Heart left ventricle (tissue), 16 donors: Measurements from ENCODE around the gene RAB11FIP4. TPM values are rescaled to one million over a fixed set of nuclear protein-coding genes. Genes with fewer than 3 reads are reported as not detected.

Experiments
- ATAC-seq, 4 donors: fragments of 200-7000 bp; cut with Tn5 transposase; one replicate each; pipeline ENCODE4 v1.9.1; 2020 to 2022; ENCODE audit warnings: moderate library complexity in 4 of 4, mild to moderate bottlenecking in 3 of 4, moderate number of reproducible peaks in 1 of 4
- DNase-seq, 5 donors: peaks; one replicate each; pipeline ENCODE4 v3.0.0-alpha.2; 2020
- H3K27ac ChIP-seq, 12 donors: fragments of 200-600 bp; sonication (generic) in 4 of 12; one replicate each; pipeline versions ENCODE4 v1.5.0 to v1.8.0; 2016 to 2022; ENCODE audit warnings: mild to moderate bottlenecking in 2 of 12
- H3K27me3 ChIP-seq, 9 donors: fragments of 200-600 bp; sonication (generic) in 2 of 9; one replicate each; pipeline versions ENCODE4 v1.5.1 to v1.8.0; 2016 to 2022; ENCODE audit warnings: mild to moderate bottlenecking in 3 of 9
- H3K36me3 ChIP-seq, 9 donors: fragments of 200-600 bp; sonication (generic) in 2 of 9; one replicate each; pipeline versions ENCODE4 v1.5.0 to v1.8.0; 2018 to 2022; ENCODE audit warnings: mild to moderate bottlenecking in 2 of 9
- H3K4me1 ChIP-seq, 12 donors: fragments of 200-600 bp; sonication (generic) in 4 of 12; one replicate each; pipeline versions ENCODE4 v1.5.0 to v1.8.0; 2016 to 2022; ENCODE audit warnings: mild to moderate bottlenecking in 3 of 12
- H3K4me3 ChIP-seq, 12 donors: fragments of 200-600 bp; sonication (generic) in 4 of 12; one replicate each; pipeline versions ENCODE4 v1.5.0 to v1.8.0; 2017 to 2022; ENCODE audit warnings: mild to moderate bottlenecking in 9 of 12, moderate library complexity in 4 of 12
- H3K9me3 ChIP-seq, 12 donors: fragments of 200-600 bp; sonication (generic) in 4 of 12; one replicate each; pipeline versions ENCODE4 v1.5.0 to v1.8.0; 2016 to 2022; ENCODE audit warnings: mild to moderate bottlenecking in 1 of 12
- POLR2A ChIP-seq, 2 donors: fragments of 450-650 bp; IDR thresholded peaks; one replicate each; pipeline ENCODE4 v1.6.1; 2017; ENCODE audit warnings: antibody characterized with exemption in 2 of 2, mild to moderate bottlenecking in 2 of 2, moderate library complexity in 2 of 2
- WGBS, 4 donors: extraction: QIAGEN DNeasy Blood & Tissue Kit in 2 of 4; methylation state at CpG; one replicate each; pipeline versions ENCODE4 v1.1.5 to v1.1.7; 2013 to 2018; 5-methylcytosine and 5-hydroxymethylcytosine counted together
- intact Hi-C, 10 donors: fragments of 100-400 bp; cut with DNase I; formaldehyde crosslinking; loops; one replicate each; pipeline versions ENCODE4 v1.11.1 to v1.14.2; 2022
- polyA plus RNA-seq, 2 donors: library from polyadenylated mRNA; stranded (reverse); fragments of 200-250 nt; gene quantifications; one replicate each; pipeline ENCODE4 v1.2.3, GENCODE V29; 2013
- total RNA-seq, 9 donors: library from RNA; depleted of rRNA in 2 of 9; stranded (reverse); fragments of >200 nt in 2 of 9; fragmentation: NEBNext Ultra II Directional in 3 of 9; extraction: Animal tissue kit (Norgen Biotek cat#: 25700) in 3 of 9; gene quantifications; one replicate each; pipeline versions ENCODE4 v1.1.0 to v1.2.4, GENCODE V29; 2016 to 2023
- TF ChIP-seq, protein P1 (sequence below), 12 donors: fragments of 200-600 bp; sonication (generic) in 4 of 12; IDR thresholded peaks; one replicate each; pipeline versions ENCODE4 v1.5.0 to v1.8.0; 2018 to 2022; ENCODE audit warnings: antibody characterized with exemption in 12 of 12, mild to moderate bottlenecking in 5 of 12
- donor health status: ischemic (EF 13 %, LVEDD 7.1; RV severe dilation, severe dysfunction).
- donor health status: healthy with polysubstance abuse.
- donor health status: DM: no; HTN: yes; CAD: no.
- donor health status: DM: no; HTN: no; CAD: no.
- donor health status: ischemic (EF 25% LVEDD 6.9; RV normal size, moderate dysfunction).
- donor health status: ischemic (EF 25% LVEDD 5.7; RV mildly dilated, moderate dysfunction).
- donor health status: healthy.
- donor health status: DM: yes; HTN: yes; CAD: no.
- donor health status: ischemic (EF 35%, LVEDD 5.7; RV mildly dilated, moderate dysfunction).
- donor health status: nonischemic (EF 11% LVEDD 7.7; RV severe dilation, severe dysfunction).
- donor health status: DM: yes; HTN: yes; CAD: no.
- donor health status: PGD.
- donor health status: ischemic (EF 29% LVEDD 5.4; RV normal size, mild dysfunction).
- donor health status: nonischemic (EF 23%, LVEDD 6.1; RV moderate dilation, normal function).

Gene RAB11FIP4
- total and polyA plus RNA-seq, 11 donors = 1.5 to 13.7 (median 8.3) TPM

DNA sequence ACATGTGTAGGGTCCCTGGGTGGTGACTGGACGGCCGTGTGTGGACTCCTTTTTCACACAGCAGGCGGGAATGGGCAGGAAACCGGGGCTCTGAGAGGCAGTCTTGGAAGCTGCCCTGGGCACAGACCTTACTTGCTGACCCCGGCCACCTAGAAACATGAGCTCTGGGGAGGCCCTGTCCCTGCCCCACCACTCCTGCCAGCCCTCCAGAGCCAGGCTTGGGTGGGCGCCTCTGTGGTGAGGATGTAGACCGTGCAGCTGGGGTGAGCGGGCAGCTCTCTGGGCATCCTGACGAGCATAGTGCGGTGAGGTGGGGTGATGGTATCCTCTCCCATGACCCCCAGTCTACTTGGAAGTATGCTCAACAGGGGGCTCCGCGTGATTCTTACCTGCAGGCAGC lies 121.3 kb downstream of the RAB11FIP4 start:
- no peaks in the 10 kb centered on the region for H3K27me3 ChIP-seq
- peaks cover 0 to 40% (median 15%) of the 10 kb centered on the region in 12 donors for H3K4me1 ChIP-seq
- H3K9me3 ChIP-seq = no peaks in the 10 kb centered on the region
- TF ChIP-seq, protein P1, sequence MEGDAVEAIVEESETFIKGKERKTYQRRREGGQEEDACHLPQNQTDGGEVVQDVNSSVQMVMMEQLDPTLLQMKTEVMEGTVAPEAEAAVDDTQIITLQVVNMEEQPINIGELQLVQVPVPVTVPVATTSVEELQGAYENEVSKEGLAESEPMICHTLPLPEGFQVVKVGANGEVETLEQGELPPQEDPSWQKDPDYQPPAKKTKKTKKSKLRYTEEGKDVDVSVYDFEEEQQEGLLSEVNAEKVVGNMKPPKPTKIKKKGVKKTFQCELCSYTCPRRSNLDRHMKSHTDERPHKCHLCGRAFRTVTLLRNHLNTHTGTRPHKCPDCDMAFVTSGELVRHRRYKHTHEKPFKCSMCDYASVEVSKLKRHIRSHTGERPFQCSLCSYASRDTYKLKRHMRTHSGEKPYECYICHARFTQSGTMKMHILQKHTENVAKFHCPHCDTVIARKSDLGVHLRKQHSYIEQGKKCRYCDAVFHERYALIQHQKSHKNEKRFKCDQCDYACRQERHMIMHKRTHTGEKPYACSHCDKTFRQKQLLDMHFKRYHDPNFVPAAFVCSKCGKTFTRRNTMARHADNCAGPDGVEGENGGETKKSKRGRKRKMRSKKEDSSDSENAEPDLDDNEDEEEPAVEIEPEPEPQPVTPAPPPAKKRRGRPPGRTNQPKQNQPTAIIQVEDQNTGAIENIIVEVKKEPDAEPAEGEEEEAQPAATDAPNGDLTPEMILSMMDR (IDR thresholded peaks at IDR 0.05) = no peak
- TF ChIP-seq POLR2A (IDR thresholded peaks at IDR 0.05) = no peak
- H3K36me3 ChIP-seq = no peaks in the 10 kb centered on the region
- WGBS, 4 donors = 87 to 94% (median 91%) methylated on average over 10 to 12 of the region's 12 CpGs
- ATAC-seq (no peak), DNase-seq (peak in 1 of 5 donors; percentile 14)
- H3K27ac ChIP-seq = no peak overlapping the region
- H3K4me3 ChIP-seq = no peak overlapping the region
- intact Hi-C loops = loop anchor here in 1 of 10 donors (10.0 kb wide), 1 partner anchor 48 kb away; no protein-coding TSS in a partner anchor

DNA sequence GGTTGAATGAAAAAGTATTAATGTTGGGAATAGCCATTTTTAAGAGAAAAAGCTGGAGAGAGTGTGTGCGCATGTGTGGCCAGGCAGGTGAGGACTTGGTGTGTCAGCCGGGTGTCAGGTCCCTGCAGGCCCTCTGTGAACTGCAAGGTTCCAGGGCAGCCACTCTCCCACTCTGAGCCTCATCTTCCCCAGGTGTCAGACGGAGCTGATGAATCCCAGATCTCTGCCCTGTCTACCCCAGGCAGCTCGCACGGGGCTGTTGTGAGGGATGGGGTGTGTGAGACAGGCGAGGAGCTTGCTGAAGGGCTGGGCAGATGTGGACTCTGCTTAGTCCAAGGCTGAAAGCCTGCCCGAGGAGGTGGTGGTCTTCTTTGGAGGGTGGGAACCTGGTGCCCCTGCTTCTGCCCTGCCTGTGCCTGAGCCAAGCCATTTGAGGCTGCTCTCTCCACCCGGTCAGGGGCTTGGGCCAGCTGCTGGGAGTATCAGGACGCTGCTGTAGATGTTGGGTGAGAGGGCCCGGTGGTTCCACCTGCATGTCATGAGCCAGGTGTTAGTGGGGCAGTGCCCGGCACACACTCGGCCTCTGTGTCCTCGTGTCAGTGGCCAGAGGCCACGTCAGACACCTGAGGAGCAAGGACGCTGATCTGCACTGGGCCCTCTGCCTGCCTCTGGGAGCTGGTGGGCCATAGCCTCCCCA lies 122.4 kb downstream of the RAB11FIP4 start:
- Histone ChIP-seq H3K9me3 (no peaks in the 10 kb centered on the region), H3K4me1 (peaks cover 0 to 35% (median 15%) of the 10 kb centered on the region in 12 donors), H3K27me3 (no peaks in the 10 kb centered on the region), H3K4me3 (no peak overlapping the region), H3K36me3 (no peaks in the 10 kb centered on the region), H3K27ac (no peak overlapping the region)
- ATAC-seq (no peak), DNase-seq (peak in 1 of 5 donors; percentile 6)
- TF ChIP-seq, protein P1 (IDR thresholded peaks at IDR 0.05) = no peak
- intact Hi-C loops = loop anchor here in 1 of 10 donors (10.0 kb wide), 1 partner anchor 49 kb away; no protein-coding TSS in a partner anchor
- 81 to 91% (median 83%) methylated on average over 9 to 15 of the region's 15 CpGs for WGBS, 4 donors

DNA sequence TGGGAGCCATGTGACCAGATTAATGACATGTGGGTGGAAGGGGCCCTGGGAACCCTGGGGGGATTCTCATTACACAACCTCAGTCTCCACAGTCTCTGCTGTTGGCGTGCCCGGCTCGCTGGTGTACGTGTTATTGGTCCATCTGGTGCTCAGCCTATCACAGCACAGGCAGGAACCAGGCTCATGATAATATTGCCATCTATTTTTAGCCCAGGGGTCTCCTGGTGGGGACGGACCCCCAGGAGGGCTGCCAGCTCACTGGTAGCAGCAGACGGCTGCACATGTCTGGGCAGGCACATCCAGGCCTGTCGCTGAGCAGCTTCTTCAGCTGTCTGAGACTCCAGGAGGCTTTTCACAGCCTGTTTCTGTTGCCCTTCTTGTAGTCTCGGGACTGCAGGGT lies 123.8 kb downstream of the RAB11FIP4 start:
- DNase-seq (no peak), ATAC-seq (no peak)
- H3K4me3 ChIP-seq = no peak overlapping the region
- H3K27ac ChIP-seq = no peak overlapping the region
- no peaks in the 10 kb centered on the region for H3K36me3 ChIP-seq
- peaks cover 0 to 21% (median 10%) of the 10 kb centered on the region in 12 donors for H3K4me1 ChIP-seq
- no peaks in the 10 kb centered on the region for H3K27me3 ChIP-seq
- intact Hi-C loops = loop anchor here in 1 of 10 donors (10.0 kb wide), 1 partner anchor 50 kb away; no protein-coding TSS in a partner anchor
- TF ChIP-seq, protein P1 (IDR thresholded peaks at IDR 0.05) = no peak
- no peak for TF ChIP-seq POLR2A (IDR thresholded peaks at IDR 0.05)
- H3K9me3 ChIP-seq = no peaks in the 10 kb centered on the region
- 79 to 82% (median 80%) methylated on average over 2 to 8 of the region's 8 CpGs for WGBS, 4 donors

DNA sequence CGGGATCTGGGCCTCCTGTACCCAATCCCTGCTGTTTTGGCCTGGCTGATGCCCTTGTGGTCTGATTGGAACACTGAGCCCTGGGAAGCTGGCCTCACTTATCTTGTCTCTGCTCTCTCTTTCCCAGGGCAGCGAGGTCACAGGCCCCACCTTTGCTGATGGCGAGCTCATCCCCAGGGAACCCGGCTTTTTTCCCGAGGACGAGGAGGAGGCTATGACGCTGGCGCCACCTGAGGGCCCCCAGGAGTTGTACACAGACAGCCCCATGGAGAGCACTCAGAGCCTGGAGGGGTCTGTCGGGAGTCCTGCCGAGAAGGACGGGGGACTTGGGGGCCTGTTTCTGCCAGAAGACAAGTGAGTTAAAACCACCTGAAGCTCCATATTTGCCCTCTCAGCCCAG lies 126.0 kb downstream of the RAB11FIP4 start:
- ATAC-seq (peak in 3 of 4 donors; percentile 46 to 63 (median 50)), DNase-seq (no peak)
- no peaks in the 10 kb centered on the region for H3K36me3 ChIP-seq
- no peaks in the 10 kb centered on the region for H3K9me3 ChIP-seq
- H3K4me3 ChIP-seq = no peak overlapping the region
- H3K4me1 ChIP-seq = peaks cover 0 to 4% (median 0%) of the 10 kb centered on the region in 12 donors
- TF ChIP-seq, protein P1 (IDR thresholded peaks at IDR 0.05) = peak in 8 of 12 donors; percentile 26 to 56 (median 36)
- TF ChIP-seq POLR2A (IDR thresholded peaks at IDR 0.05) = no peak
- no peak overlapping the region for H3K27ac ChIP-seq
- WGBS, 4 donors = 29 to 58% (median 37%) methylated on average over 3 to 11 of the region's 11 CpGs
- intact Hi-C loops = loop anchor here in 2 of 10 donors (2.0 to 10.0 kb wide), 2 partner anchors 53 to 81 kb away; no protein-coding TSS in a partner anchor
- no peaks in the 10 kb centered on the region for H3K27me3 ChIP-seq
